Spinal cord (tissue), 10 donors: ENCODE data around the gene TMEM200B. TPM values are rescaled to one million over a fixed set of nuclear protein-coding genes. Genes with fewer than 3 reads are reported as not detected.
"Not testable (repeated sequence)": the region's sequence is repeated elsewhere in the genome, so short reads cannot be mapped to it uniquely, and the experiment has no call there.

Source experiments
- DNase-seq, 6 donors: peaks; one replicate each; pipeline versions ENCODE4 v3.0.0 to v3.0.0-alpha.2; 2013 to 2015; ENCODE audit warnings: low spot score in 6 of 6, low read depth in 4 of 6
- H3K27ac ChIP-seq: one replicate; pipeline ENCODE4 v1.5.1; 2013; ENCODE audit warnings: low read depth, low read length, control low read depth
- H3K27me3 ChIP-seq: one replicate; pipeline ENCODE4 v1.6.1; 2013; ENCODE audit warnings: low read length; ENCODE audit not compliant: control insufficient read depth, insufficient read depth
- H3K36me3 ChIP-seq: one replicate; pipeline ENCODE4 v1.6.1; 2013; ENCODE audit warnings: low read length; ENCODE audit not compliant: control insufficient read depth, insufficient read depth
- H3K4me1 ChIP-seq: one replicate; pipeline ENCODE4 v1.6.1; 2013; ENCODE audit warnings: low read length; ENCODE audit not compliant: control insufficient read depth, insufficient read depth
- H3K4me3 ChIP-seq: one replicate; pipeline ENCODE4 v1.5.1; 2013; ENCODE audit warnings: low read depth, low read length, control low read depth
- H3K9me3 ChIP-seq: one replicate; pipeline ENCODE4 v1.6.1; 2013; ENCODE audit warnings: low read length; ENCODE audit not compliant: control insufficient read depth, insufficient read depth
- WGBS: methylation state at CpG from one replicate; pipeline ENCODE4 v1.1.5; 2013; ENCODE audit warnings: missing lambda C conversion rate; ENCODE audit not compliant: insufficient coverage; 5-methylcytosine and 5-hydroxymethylcytosine counted together
- polyA plus RNA-seq, 2 donors: library from polyadenylated mRNA; unstranded; fragments of 120-200 nt; gene quantifications; one replicate each; pipeline ENCODE4 v1.2.1, GENCODE V29; 2013; ENCODE audit not compliant: insufficient read length in 2 of 2
- total RNA-seq, 2 donors: library from RNA; depleted of rRNA in 1 of 2; stranded (reverse); fragments of 120-200 nt in 1 of 2; fragments of >200 nt in 1 of 2; gene quantifications; one replicate each; pipeline versions ENCODE4 v1.2.3 to v1.2.4, GENCODE V29; 2013 to 2014
- donor health status: healthy.

TMEM200B gene
- total and polyA plus RNA-seq, 4 donors, result 3.9 to 19.3 (median 6.9) TPM

GRCh38 chr1:29094954-29095353 is 28.7 kb downstream of the TMEM200B start:
- Histone ChIP-seq H3K27me3 (no peaks in the 10 kb centered on the region), H3K27ac (no peak overlapping the region), H3K9me3 (no peaks in the 10 kb centered on the region), H3K4me3 (no peak overlapping the region), H3K36me3 (peaks cover 2% of the 10 kb centered on the region), H3K4me1 (no peaks in the 10 kb centered on the region)
- WGBS, result no CpG with 5 or more reads among the region's 1 CpG
- DNase-seq, result no peak

DNA sequence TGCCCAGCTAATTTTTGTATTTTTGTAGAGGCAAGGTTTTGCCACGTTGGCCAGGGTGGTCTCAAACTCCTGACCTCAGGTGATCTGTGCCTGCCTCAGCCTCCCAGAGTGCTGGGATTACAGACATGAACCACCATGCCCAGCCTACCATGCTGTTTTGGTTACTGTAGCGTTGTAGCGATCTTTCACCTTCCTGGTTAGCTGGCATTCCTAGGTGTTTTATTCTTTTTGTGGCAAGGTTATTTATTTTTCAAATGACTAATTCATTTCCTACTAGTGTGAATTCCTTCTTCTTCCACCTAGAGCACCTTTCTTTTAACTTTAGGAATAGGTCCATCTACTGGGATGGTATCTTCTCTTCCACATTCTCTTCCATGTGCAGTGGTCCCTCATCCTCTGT is 29.3 kb downstream of the TMEM200B start:
- WGBS, result 100% methylated on average over 1 of the region's 3 CpGs
- no peaks in the 10 kb centered on the region for H3K9me3 ChIP-seq

DNA sequence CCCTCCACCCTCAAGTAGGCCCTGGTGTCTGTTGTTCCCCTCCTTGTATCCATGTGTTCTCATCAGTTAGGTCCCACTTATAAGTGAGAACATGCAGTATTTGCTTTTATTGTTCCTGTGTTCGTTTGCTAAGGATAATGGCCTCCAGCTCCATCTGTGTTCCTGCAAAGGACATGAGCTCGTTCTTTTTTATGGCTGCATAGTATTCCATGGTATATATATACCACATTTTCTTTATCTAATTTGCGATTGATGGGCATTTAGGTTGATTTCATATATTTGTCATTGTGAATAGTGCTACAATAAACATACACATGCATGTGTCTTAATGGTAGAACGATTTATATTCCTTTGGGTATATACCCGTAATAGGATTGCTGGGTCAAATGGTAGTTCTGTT is 31.0 kb downstream of the TMEM200B start:
- no CpG with 5 or more reads among the region's 5 CpGs for WGBS
- H3K4me1 ChIP-seq, H3K4me3 ChIP-seq, H3K36me3 ChIP-seq, H3K27ac ChIP-seq, DNase-seq, H3K9me3 ChIP-seq, H3K27me3 ChIP-seq: not testable (repeated sequence)

More for the DNA sequence above, 29.3 kb downstream of the TMEM200B start:
- Histone ChIP-seq H3K4me1 (no peaks in the 10 kb centered on the region), H3K36me3 (peaks cover 2% of the 10 kb centered on the region), H3K27me3 (no peaks in the 10 kb centered on the region), H3K27ac (no peak overlapping the region), H3K4me3 (no peak overlapping the region)
- DNase-seq, result no peak

DNA sequence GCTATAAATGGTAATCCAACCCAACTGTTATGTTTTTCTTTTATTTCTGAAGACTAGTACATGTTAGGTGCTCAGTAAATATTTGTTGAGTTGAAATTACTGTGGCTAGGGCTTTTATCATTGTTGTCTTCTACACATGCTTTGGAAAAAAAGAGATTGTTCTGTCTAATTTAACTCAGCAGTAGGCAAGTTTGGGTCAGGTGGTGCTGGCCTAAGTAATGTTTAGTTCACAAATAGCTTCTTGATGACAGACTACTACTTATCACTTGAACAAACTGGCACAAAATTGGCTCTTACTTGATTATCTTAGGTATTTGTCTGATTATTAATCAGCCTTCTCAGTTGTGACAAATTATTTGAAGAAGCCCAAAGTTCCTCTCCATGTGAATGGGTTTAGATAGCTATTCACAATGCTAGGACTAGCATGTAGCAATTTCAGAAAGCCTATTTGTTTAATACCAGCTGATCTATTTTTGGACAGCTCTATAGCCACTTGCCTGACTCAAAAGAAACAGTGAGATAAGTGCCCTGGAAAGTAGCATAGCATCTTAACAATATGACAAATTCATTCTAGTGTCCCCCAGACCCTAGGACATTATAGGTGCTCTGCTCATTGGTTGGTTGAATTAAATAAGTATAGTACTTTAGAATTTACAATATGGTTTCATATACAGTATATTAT is 32.6 kb downstream of the TMEM200B start:
- H3K27ac ChIP-seq, result no peak overlapping the region
- no peak for DNase-seq
- no peaks in the 10 kb centered on the region for H3K27me3 ChIP-seq
- H3K4me1 ChIP-seq, result no peaks in the 10 kb centered on the region
- H3K36me3 ChIP-seq, result no peaks in the 10 kb centered on the region
- H3K4me3 ChIP-seq, result no peak overlapping the region
- no peaks in the 10 kb centered on the region for H3K9me3 ChIP-seq

- Histone ChIP-seq H3K36me3 (no peaks in the 10 kb centered on the region), H3K4me3 (no peak overlapping the region), H3K9me3 (no peaks in the 10 kb centered on the region), H3K4me1 (no peaks in the 10 kb centered on the region), H3K27ac (no peak overlapping the region), H3K27me3 (no peaks in the 10 kb centered on the region)
- DNase-seq, result no peak
- WGBS, result 100% methylated on average over 1 of the region's 2 CpGs
Measured at GRCh38 chr1:29084196-29084521, 39.5 kb downstream of the TMEM200B start.

- Histone ChIP-seq H3K4me1 (no peaks in the 10 kb centered on the region), H3K9me3 (no peaks in the 10 kb centered on the region), H3K4me3 (no peak overlapping the region), H3K27ac (no peak overlapping the region), H3K27me3 (no peaks in the 10 kb centered on the region), H3K36me3 (no peaks in the 10 kb centered on the region)
- WGBS, result no CpG with 5 or more reads among the region's 3 CpGs
- peak in 1 of 6 donors; percentile 10 for DNase-seq
Measured at GRCh38 chr1:29083317-29084195, 40.1 kb downstream of the TMEM200B start.

DNA sequence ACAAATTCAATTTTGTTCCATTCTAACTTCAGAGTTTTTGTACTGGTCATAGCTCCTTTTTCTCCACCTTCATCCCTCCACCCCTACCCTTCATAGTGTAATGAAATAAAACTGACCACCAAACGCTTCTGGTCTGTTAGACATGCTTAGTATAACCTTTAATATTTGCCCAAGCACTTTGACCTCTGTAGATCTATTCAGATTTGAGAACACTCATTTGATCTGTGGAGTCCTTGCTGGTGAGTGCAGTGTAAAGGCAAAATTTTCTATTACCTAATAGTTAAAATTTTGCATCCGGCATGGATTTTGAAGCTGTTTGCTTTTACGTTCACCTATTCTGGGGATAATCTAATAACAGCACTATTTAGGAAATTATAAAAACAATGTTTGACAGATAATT is 41.2 kb downstream of the TMEM200B start:
- H3K27ac ChIP-seq, result no peak overlapping the region

GRCh38 chr1:29081201-29081600 is 42.5 kb downstream of the TMEM200B start:
- H3K4me3 ChIP-seq, result no peak overlapping the region
- no peaks in the 10 kb centered on the region for H3K9me3 ChIP-seq
- WGBS, result 100% methylated on average over 1 of the region's 3 CpGs
- no peaks in the 10 kb centered on the region for H3K36me3 ChIP-seq
- no peaks in the 10 kb centered on the region for H3K27me3 ChIP-seq
- no peaks in the 10 kb centered on the region for H3K4me1 ChIP-seq
- no peak for DNase-seq
- no peak overlapping the region for H3K27ac ChIP-seq

More for the DNA sequence above, 41.2 kb downstream of the TMEM200B start:
- no peak for DNase-seq
- no CpG with 5 or more reads among the region's 3 CpGs for WGBS
- H3K36me3 ChIP-seq, result no peaks in the 10 kb centered on the region
- H3K9me3 ChIP-seq, result no peaks in the 10 kb centered on the region
- H3K27me3 ChIP-seq, result no peaks in the 10 kb centered on the region
- no peak overlapping the region for H3K4me3 ChIP-seq
- no peaks in the 10 kb centered on the region for H3K4me1 ChIP-seq

DNA sequence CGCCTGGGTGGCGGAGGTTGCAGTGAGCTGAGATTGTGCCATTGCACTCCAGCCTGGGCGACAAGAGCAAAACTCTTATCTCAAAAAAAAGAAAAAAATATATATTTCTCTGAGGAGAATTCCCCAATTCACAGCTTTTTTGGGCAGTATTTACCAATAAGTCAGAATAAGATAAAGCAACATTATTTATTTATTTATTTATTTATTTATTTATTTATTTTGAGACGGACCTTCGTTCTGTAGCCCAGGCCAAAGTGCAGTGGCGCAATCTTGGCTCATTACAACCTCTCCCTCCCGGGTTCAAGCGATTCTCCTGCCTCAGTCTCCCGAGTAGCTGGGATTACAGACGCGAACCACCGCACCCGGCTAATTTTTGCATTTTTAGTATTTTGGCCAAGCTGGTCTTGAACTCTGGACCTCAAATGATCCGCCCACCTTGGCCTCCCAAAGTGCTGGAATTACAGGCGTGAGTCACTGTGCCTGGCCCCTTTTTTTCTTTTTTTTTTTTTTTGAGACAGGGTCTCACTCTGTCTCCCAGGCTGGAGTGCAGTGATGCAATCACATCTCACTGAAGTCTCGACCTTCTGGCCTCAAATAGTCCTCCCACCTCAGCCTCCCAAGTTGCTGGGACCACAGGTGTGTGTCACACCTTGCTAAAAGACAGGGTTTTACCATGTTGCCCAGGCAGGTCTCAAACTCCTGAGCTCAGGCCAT is 43.6 kb downstream of the TMEM200B start:
- not testable (repeated sequence) for DNase-seq, H3K27me3 ChIP-seq, H3K9me3 ChIP-seq, H3K4me3 ChIP-seq, H3K36me3 ChIP-seq, H3K27ac ChIP-seq, H3K4me1 ChIP-seq
- 91% methylated on average over 14 of the region's 16 CpGs for whole genome bisulfite sequencing
